ENCODE data around the gene TYK2. TPM values are rescaled to one million over a fixed set of nuclear protein-coding genes. Genes with fewer than 3 reads are reported as not detected.

The TYK2 gene
- total RNA-seq, result 10 to 100 TPM; 56.3 to 77.0 (median 73.4) TPM
- 71.6 TPM for polyA plus RNA-seq
- long read RNA-seq, donor 1, full-length matches to known transcripts, result 26 of 96 reads
- long read RNA-seq, donor 1, partial matches to known transcripts, result 53 of 96 reads
- long read RNA-seq, donor 1, other reads (novel, unspliced or antisense), result 17 of 96 reads
- long read RNA-seq, donor 2, full-length matches to known transcripts, result 28 of 70 reads
- long read RNA-seq, donor 2, partial matches to known transcripts, result 25 of 70 reads
- long read RNA-seq, donor 2, other reads (novel, unspliced or antisense), result 17 of 70 reads
- long read RNA-seq, donor 3, full-length matches to known transcripts, result 43 of 125 reads
- long read RNA-seq, donor 3, partial matches to known transcripts, result 51 of 125 reads
- long read RNA-seq, donor 3, other reads (novel, unspliced or antisense), result 31 of 125 reads
- long read RNA-seq, donor 4, full-length matches to known transcripts, result 12 of 46 reads
- long read RNA-seq, donor 4, partial matches to known transcripts, result 15 of 46 reads
- long read RNA-seq, donor 4, other reads (novel, unspliced or antisense), result 19 of 46 reads

DNA sequence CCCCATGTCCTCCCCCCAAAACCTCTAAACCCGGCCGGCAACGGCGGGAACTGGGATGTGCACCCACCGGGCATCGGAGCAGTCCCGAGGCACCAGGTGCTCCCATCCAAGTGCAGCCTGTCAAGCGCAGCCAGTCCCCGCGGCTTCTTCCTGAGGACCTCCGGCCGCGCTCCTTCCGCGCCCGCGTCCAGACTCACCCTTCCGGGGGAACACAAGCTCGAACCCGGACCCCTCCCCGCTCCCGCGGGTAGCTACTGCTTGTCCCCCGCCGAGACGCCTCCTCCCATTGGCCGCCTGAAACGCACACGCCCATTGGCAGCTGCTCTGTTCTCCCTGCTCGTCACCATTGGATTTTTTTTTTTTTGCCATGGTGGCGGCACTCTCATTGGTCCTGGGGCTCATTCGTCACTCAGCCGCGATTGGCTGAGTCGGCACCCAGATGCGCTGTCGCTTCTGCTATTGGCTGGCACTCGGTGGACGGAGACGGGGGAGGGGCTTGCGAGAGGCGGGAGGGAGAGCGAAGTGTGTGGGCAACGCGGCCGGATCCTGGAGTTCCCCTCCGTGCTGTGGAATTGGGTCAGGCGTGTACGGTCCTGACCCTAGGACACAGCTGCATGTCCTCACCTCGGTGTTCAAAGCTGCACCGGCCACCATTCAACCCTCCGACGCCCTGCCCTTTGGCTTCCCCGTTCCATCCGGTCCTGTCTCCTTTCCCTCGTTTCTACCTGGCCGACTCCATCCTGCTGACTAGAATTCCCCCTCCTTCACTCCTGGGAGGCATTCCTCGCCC, at the start of gene TYK2:
TSS of gene TYK2 (minus strand) at position 260 of the 790 bp plus-strand sequence. CDS start 2,166 bp downstream, outside the sequence.
- no peaks in the 10 kb centered on the region for H3K9me3 ChIP-seq (ENCODE audit: control insufficient read depth, low read length)
- no peaks in the 10 kb centered on the region for H3K27me3 ChIP-seq (ENCODE audit: control insufficient read depth, insufficient read depth)
- DNase-seq, result peak; percentile 98 to 99 (median 99)
- under 1% methylated on average over 58 of the region's 58 CpGs for WGBS
- ATAC-seq, result peak; percentile 99
- peak within 1 kb of the TSS; percentile 58 for H3K27ac ChIP-seq (ENCODE audit: low read length)
- H3K4me3 ChIP-seq (ENCODE audit: low read length), result peak within 1 kb of the TSS; percentile 85
- H3K4me1 ChIP-seq (ENCODE audit: control insufficient read depth, insufficient read depth, low read length), result no peaks in the 10 kb centered on the region
- intact Hi-C loops (cut with DNase I), result no loop called here

DNA sequence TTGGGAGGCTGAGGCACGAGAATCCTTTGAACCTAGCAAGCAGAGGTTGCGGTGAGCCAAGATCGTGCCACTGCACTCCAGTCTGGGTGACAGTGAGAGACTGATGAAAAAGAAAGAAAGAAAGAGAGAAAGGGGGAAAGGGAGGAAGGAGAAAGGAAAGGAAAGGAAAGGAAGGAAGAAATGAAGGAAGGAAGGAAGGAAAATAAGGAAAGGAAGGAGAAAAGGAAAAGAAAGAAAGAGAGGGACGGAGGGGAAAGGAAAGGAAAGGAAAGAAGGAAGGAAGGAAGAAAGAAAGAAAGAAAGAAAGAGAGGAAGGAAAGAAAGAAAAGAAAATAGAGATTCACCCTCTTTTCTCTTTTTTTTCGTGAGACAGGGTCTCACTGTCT, 48.6 kb upstream of the TYK2 start:
- DNase-seq, result no peak
- no peak for ATAC-seq
- H3K27me3 ChIP-seq (ENCODE audit: control insufficient read depth, insufficient read depth), result no peaks in the 10 kb centered on the region
- H3K4me1 ChIP-seq (ENCODE audit: control insufficient read depth, insufficient read depth, low read length), result no peaks in the 10 kb centered on the region
- intact Hi-C loops (cut with DNase I), result loop anchor here in 1 of 4 donors (10.0 kb wide), 1 partner anchor 574 kb away; no protein-coding TSS in a partner anchor
- H3K27ac ChIP-seq (ENCODE audit: low read length), result no peak overlapping the region
- no peaks in the 10 kb centered on the region for H3K9me3 ChIP-seq (ENCODE audit: control insufficient read depth, low read length)
- H3K4me3 ChIP-seq (ENCODE audit: low read length), result no peak overlapping the region
- 57% methylated on average over 5 of the region's 5 CpGs for WGBS

DNA sequence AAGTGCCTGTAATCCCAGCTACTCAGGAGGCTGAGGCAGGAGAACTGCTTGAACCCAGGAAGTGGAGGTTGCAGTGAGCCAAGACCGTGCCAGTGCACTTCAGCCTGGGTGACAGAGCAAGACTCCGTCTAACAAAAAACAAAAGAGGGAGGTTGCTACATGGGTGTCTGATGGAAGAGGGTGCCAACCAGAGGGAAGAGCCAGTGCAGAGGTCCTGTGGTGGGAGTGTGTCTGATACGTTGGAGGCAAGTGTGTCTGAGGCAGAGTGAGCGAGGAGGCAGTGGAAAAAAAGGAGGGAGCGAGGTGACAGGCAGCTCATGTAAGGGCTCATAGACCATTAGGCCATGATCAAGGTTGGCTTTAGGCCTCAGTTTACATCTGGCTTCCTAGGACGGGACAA, 46.8 kb upstream of the TYK2 start:
- DNase-seq (no peak), ATAC-seq (no peak)
- intact Hi-C loops (cut with DNase I), result loop anchor here in 1 of 4 donors (10.0 kb wide), 1 partner anchor 572 kb away; no protein-coding TSS in a partner anchor
- Histone ChIP-seq H3K4me3 (ENCODE audit: low read length) (no peak overlapping the region), H3K4me1 (ENCODE audit: control insufficient read depth, insufficient read depth, low read length) (no peaks in the 10 kb centered on the region), H3K27me3 (ENCODE audit: control insufficient read depth, insufficient read depth) (no peaks in the 10 kb centered on the region), H3K9me3 (ENCODE audit: control insufficient read depth, low read length) (no peaks in the 10 kb centered on the region), H3K27ac (ENCODE audit: low read length) (no peak overlapping the region)
- WGBS, result 82% methylated on average over 6 of the region's 6 CpGs

DNA sequence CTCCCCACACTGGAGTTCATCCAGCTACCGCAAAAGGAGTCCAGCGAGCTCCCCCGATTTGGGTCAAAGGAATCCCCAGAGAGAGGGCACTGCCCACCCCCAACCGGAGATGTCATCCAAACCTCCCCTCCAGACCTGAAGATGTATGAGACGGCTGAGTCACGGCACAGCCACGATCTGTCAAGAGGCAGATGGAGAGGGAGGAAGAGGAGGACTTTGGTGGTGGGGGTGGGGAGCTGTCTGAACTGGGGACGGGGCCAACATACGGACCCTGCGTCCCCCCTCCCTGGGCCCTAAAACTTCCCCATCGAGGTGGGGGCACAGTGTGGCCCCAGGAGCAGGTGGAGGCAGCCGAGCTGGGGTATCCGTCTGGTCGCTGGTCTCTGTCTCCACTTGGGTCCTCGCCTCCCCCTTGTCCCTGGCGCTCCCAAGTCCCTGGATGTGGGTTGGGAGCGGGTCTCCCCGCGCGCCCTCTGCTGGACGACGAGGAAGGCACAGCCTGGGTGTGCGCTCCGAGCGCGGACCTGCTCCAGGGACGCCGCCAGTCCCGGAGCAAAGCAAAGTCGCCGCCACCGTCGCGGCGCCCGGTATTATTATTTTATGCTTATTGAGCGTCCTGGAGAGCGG, 43.8 kb upstream of the TYK2 start:
- Histone ChIP-seq H3K27ac (ENCODE audit: low read length) (no peak overlapping the region), H3K27me3 (ENCODE audit: control insufficient read depth, insufficient read depth) (no peaks in the 10 kb centered on the region), H3K9me3 (ENCODE audit: control insufficient read depth, low read length) (no peaks in the 10 kb centered on the region), H3K4me3 (ENCODE audit: low read length) (peak overlapping the region; percentile 1), H3K4me1 (ENCODE audit: control insufficient read depth, insufficient read depth, low read length) (peaks cover 4% of the 10 kb centered on the region)
- WGBS, result 2% methylated on average over 38 of the region's 38 CpGs
- intact Hi-C loops (cut with DNase I), result loop anchor here in 1 of 4 donors (10.0 kb wide), 1 partner anchor 569 kb away; no protein-coding TSS in a partner anchor
- peak; percentile 80 to 93 (median 91) for DNase-seq
- ATAC-seq, result peak; percentile 88 to 90

DNA sequence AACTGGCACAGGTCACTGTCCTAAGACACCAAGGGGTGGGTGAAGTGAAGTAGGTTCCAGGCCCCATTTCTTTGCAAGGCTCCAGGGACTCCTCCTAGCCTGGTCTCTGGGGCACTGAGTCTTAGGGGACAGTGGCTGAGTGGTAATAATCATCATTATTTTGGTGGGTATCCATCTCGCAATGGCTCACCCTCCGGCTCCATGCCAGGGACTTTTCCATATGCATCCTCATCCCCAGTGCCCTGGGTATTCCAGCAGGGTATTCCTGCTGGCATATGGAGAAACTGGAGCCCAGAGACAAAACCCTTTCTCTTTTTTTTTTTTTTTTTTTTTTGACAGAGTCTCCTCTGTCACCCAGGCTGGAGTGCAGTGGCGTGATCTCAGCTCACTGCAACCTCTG, 42.5 kb upstream of the TYK2 start:
- H3K4me1 ChIP-seq (ENCODE audit: control insufficient read depth, insufficient read depth, low read length), result peaks cover 4% of the 10 kb centered on the region
- intact Hi-C loops (cut with DNase I), result loop anchor here in 1 of 4 donors (10.0 kb wide), 1 partner anchor 568 kb away; no protein-coding TSS in a partner anchor
- WGBS, result 68% methylated on average over 3 of the region's 3 CpGs

DNA sequence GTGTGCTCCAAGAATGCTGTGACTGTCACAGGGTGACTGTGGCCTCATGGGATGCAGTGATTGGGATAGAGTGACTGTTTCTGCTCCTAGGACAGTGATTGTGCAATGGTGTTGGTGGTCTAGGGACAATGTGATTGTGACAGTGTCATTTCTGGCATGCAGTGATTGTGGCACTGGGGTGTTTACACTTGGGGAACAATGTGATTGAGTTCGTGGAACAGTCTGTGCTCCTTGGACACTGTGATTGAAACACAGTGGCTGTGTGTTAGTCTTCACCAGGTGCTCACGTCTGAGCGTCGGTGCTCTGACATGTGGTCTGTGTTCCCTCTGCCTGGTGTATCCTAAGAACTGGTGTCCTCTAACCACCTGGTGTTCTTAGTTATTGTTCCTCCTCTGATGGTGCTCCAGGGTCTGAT, 41.7 kb upstream of the TYK2 start:
- ATAC-seq, result no peak
- no peak overlapping the region for H3K27ac ChIP-seq (ENCODE audit: low read length)
- H3K4me3 ChIP-seq (ENCODE audit: low read length), result no peak overlapping the region
- H3K27me3 ChIP-seq (ENCODE audit: control insufficient read depth, insufficient read depth), result no peaks in the 10 kb centered on the region
- WGBS, result 55% methylated on average over 4 of the region's 4 CpGs
- intact Hi-C loops (cut with DNase I), result loop anchor here in 1 of 4 donors (10.0 kb wide), 1 partner anchor 567 kb away; no protein-coding TSS in a partner anchor
- peaks cover 4% of the 10 kb centered on the region for H3K4me1 ChIP-seq (ENCODE audit: control insufficient read depth, insufficient read depth, low read length)
- H3K9me3 ChIP-seq (ENCODE audit: control insufficient read depth, low read length), result no peaks in the 10 kb centered on the region
- DNase-seq, result no peak

More for the DNA sequence above, 42.5 kb upstream of the TYK2 start:
- Histone ChIP-seq H3K27ac (ENCODE audit: low read length) (no peak overlapping the region), H3K4me3 (ENCODE audit: low read length) (no peak overlapping the region), H3K9me3 (ENCODE audit: control insufficient read depth, low read length) (no peaks in the 10 kb centered on the region), H3K27me3 (ENCODE audit: control insufficient read depth, insufficient read depth) (no peaks in the 10 kb centered on the region)
- no peak for DNase-seq
- ATAC-seq, result no peak

DNA sequence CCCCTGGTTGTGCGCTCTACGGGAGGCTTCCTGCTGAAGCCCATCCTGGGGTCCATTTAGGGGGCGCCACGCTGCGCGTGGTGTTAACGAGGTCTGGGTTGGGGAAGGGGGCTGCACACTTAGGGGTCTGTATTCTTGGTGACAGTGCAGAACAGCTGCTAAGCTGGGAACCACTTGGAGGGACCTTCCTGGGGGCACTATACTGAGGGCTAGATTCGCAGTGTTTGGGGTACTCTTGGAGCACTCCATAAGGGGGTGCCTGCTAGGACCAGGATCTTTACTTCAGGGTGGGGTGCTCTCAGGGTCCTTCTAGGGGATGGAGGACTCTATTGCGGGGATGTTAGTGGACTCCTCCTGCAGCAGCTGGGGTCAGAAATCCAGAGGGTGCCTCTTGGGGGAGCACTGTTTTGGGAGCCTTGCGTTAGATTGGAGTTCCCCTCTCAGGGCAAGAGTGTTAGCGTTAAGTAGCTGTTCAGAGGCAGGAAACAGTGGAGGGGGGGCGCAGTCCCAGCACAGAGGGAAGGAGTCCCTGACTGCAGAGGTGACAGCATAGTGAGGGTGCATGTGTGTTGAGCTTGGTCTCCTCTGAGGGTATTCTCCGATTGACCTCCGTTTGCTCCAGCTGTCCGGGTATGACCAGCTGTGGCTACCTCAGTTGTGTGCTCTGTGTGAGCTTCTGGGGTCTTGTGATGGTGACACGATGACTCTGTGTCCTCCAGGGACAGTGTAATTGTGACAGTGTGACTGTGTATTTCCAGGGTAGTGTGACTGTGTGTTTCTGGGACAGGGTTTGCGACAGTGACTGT, 41.1 kb upstream of the TYK2 start:
- Histone ChIP-seq H3K27ac (ENCODE audit: low read length) (no peak overlapping the region), H3K27me3 (ENCODE audit: control insufficient read depth, insufficient read depth) (no peaks in the 10 kb centered on the region), H3K9me3 (ENCODE audit: control insufficient read depth, low read length) (no peaks in the 10 kb centered on the region), H3K4me3 (ENCODE audit: low read length) (no peak overlapping the region), H3K4me1 (ENCODE audit: control insufficient read depth, insufficient read depth, low read length) (peaks cover 4% of the 10 kb centered on the region)
- DNase-seq (no peak), ATAC-seq (no peak)
- WGBS, result 21% methylated on average over 17 of the region's 17 CpGs
- intact Hi-C loops (cut with DNase I), result loop anchor here in 1 of 4 donors (10.0 kb wide), 1 partner anchor 567 kb away; no protein-coding TSS in a partner anchor

DNA sequence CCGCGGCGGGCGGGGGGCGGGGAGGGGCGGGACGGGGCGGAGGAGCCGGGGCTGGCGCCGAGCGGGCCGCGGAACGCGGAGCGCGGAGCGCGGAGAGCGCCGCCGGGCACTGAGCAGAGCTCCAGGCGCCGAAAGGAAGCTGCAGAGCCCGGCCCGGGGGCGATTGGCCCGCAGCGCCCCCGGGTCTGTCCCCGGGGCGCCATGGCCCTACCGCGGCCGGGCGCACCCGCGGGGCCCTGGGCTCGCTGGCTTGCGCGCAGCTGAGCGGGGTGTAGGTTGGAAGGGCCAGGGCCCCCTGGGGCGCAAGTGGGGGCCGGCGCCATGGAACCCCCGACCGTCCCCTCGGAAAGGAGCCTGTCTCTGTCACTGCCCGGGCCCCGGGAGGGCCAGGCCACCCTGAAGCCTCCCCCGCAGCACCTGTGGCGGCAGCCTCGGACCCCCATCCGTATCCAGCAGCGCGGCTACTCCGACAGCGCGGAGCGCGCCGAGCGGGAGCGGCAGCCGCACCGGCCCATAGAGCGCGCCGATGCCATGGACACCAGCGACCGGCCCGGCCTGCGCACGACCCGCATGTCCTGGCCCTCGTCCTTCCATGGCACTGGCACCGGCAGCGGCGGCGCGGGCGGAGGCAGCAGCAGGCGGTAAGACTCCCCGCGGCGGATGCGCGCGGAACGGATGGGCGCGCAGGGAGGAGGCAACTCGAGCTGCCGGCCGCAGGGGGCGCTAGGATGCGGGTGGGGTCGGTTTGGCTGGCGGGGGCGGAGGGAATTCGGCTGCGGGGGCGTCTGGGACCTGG, 40.3 kb upstream of the TYK2 start, which contains the start of gene PDE4A:
TSS of gene PDE4A (plus strand) at position 95 of the 796 bp plus-strand sequence. CDS start at position 322, 227 bp downstream.
- peaks cover 4% of the 10 kb centered on the region for H3K4me1 ChIP-seq (ENCODE audit: control insufficient read depth, insufficient read depth, low read length)
- DNase-seq, result peak in 1 of 3 donors; percentile 69

More for the DNA sequence above, 40.3 kb upstream of the TYK2 start, which contains the start of gene PDE4A:
- H3K27ac ChIP-seq (ENCODE audit: low read length), result no peak within 1 kb of the TSS
- WGBS, result 1% methylated on average over 104 of the region's 104 CpGs
- intact Hi-C loops (cut with DNase I), result loop anchor here in 1 of 4 donors (10.0 kb wide), 1 partner anchor 566 kb away; no protein-coding TSS in a partner anchor
- no peaks in the 10 kb centered on the region for H3K27me3 ChIP-seq (ENCODE audit: control insufficient read depth, insufficient read depth)
- no peak for ATAC-seq
- H3K9me3 ChIP-seq (ENCODE audit: control insufficient read depth, low read length), result no peaks in the 10 kb centered on the region
- H3K4me3 ChIP-seq (ENCODE audit: low read length), result peak within 1 kb of the TSS; percentile 9
